GM23338 (cell line): ENCODE results near the gene ZNF324.

Source experiments
- CREB1 ChIP-seq: fragments of 250-450 bp; sonication (Bioruptor Pico); IDR thresholded peaks from 2 replicates; pipeline ENCODE4 v1.5.0; 2020; ENCODE audit warnings: low read depth, mild to moderate bottlenecking, moderate library complexity
- EZH2 ChIP-seq: fragments of 200-600 bp; sonication (generic); IDR thresholded peaks from one replicate; pipeline ENCODE4 v1.8.0; 2017; ENCODE audit warnings: antibody characterized with exemption, mild to moderate bottlenecking, low read depth; ENCODE audit not compliant: unreplicated experiment
- ZNF114 ChIP-seq: fragments of 250-450 bp; sonication (Bioruptor Pico); IDR thresholded peaks from 2 replicates; pipeline ENCODE4 v1.5.0; 2020; ENCODE audit warnings: mild to moderate bottlenecking, moderate library complexity
- TF ChIP-seq, protein P1 (sequence below), 2 experiments: fragments of 200-600 bp in 1 of 2; sonication (generic) in 1 of 2; conservative IDR thresholded peaks; 2 replicates each; pipeline versions ENCODE4 v1.5.1 to v1.6.1; 2016 to 2017; ENCODE audit warnings: antibody characterized with exemption in 2 of 2, low read depth in 2 of 2, mild to moderate bottlenecking in 2 of 2, moderate library complexity in 1 of 2

DNA sequence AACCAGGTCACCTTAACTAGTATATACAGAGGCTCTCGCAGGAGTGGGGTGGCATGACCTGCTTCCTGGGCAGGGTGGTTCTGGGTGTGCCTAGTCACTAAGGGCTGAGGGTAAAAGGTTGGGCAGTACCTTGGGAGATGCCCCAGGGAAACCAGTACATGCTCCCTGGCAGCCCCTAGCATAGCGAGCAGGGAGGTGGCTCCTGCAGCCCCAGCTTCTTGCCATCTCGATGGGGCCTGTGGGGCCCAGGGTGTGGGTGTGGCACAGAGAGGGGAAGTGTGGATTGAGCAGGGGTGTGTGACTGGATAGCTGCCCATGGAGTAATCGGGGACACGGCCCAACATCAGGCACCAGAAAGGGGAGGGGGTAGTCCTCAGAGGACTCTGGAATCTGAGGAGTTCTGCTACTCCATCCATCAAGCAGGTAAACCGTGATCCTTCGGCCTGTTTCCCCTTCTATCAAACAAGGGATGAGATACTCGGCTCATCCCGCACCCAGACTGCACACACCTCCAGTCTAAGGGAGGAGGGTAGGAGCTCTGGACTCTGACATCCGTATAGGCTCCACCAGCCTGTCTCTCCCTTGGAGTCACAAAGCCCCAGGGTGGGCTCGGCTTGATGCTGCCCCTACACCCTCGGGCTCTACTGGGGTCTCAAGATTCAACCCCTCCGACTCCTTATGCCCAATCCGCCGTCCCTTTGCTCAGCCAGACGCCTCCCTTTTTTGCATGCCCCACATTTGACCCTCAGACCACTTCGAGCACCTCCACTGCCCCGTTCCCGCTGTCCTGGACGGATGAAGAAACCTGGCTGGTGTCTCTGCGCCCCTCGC, 51.6 kb downstream of the ZNF324 start:
- TF ChIP-seq ZNF114 (CRISPR knock-in tag) (no peak), EZH2 (no peak), CREB1 (CRISPR knock-in tag) (no peak)
- TF ChIP-seq, protein P1, sequence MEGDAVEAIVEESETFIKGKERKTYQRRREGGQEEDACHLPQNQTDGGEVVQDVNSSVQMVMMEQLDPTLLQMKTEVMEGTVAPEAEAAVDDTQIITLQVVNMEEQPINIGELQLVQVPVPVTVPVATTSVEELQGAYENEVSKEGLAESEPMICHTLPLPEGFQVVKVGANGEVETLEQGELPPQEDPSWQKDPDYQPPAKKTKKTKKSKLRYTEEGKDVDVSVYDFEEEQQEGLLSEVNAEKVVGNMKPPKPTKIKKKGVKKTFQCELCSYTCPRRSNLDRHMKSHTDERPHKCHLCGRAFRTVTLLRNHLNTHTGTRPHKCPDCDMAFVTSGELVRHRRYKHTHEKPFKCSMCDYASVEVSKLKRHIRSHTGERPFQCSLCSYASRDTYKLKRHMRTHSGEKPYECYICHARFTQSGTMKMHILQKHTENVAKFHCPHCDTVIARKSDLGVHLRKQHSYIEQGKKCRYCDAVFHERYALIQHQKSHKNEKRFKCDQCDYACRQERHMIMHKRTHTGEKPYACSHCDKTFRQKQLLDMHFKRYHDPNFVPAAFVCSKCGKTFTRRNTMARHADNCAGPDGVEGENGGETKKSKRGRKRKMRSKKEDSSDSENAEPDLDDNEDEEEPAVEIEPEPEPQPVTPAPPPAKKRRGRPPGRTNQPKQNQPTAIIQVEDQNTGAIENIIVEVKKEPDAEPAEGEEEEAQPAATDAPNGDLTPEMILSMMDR (conservative IDR thresholded peaks at IDR 0.05; ENCODE audit: low read depth in 2 of 2) = no peak
